A549 (cell line): ENCODE data around the gene NCOR2. TPM values are rescaled to one million over a fixed set of nuclear protein-coding genes. Genes with fewer than 3 reads are reported as not detected.

Experiments used
- ATAC-seq, 2 experiments: fragments of 200-7000 bp in 1 of 2; fragments of >200 bp in 1 of 2; cut with Nextera tagmentation in 1 of 2; cut with Tn5 transposase in 1 of 2; 3 replicates each; pipeline versions ENCODE4 v1.8.0 to v1.9.1; 2018 to 2020; ENCODE audit warnings: mild to moderate bottlenecking in 1 of 2, moderate library complexity in 1 of 2
- CTCF ChIA-PET: fragments of 300-600 bp; sonication (Branson Sonifier 250); formaldehyde crosslinking; extraction: SDS; loops from one replicate; lab custom pipeline; 2021; ENCODE audit warnings: antibody characterized with exemption, inconsistent platforms; lab: Yijun Ruan, JAX
- POLR2A ChIA-PET: fragments of 350-600 bp; formaldehyde crosslinking; extraction: SDS; loops from one replicate; lab custom pipeline; 2021; ENCODE audit warnings: antibody characterized with exemption, inconsistent platforms; lab: Yijun Ruan, JAX
- DNase-seq, 2 experiments: peaks; one replicate each; pipeline versions ENCODE4 v3.0.0 to v3.0.0-alpha.2; 2011 to 2016; ENCODE audit warnings: low read depth in 1 of 2, low spot score in 1 of 2
- FAIRE-seq: peaks from 2 replicates; lab custom pipeline; 2011; peaks lifted over from hg19 to GRCh38; lab: Jason Lieb, UNC
- H3K27ac ChIP-seq, 2 experiments: fragments of >200 bp; sonication (Bioruptor Twin); formaldehyde crosslinking; 3 replicates each; pipeline ENCODE4 v1.5.1; 2016 to 2017
- H3K4me1 ChIP-seq: fragments of >200 bp; sonication (Bioruptor Twin); formaldehyde crosslinking; 3 replicates; pipeline ENCODE4 v1.6.1; 2016
- H3K4me2 ChIP-seq: fragments of >200 bp; sonication (Bioruptor Twin); formaldehyde crosslinking; 3 replicates; pipeline ENCODE4 v1.6.1; 2016
- H3K4me3 ChIP-seq: fragments of >200 bp; sonication (Bioruptor Twin); formaldehyde crosslinking; 3 replicates; pipeline ENCODE4 v1.5.1; 2016
- H3K9me3 ChIP-seq: fragments of >200 bp; sonication (Bioruptor Twin); formaldehyde crosslinking; 3 replicates; pipeline ENCODE4 v1.6.1; 2016
- CBX2 ChIP-seq: fragments of 200-600 bp; sonication (generic); IDR thresholded peaks from 2 replicates; pipeline ENCODE4 v1.6.1; 2016; ENCODE audit warnings: low read depth, mild to moderate bottlenecking, borderline replicate concordance
- CTCF ChIP-seq: fragments of >200 bp; sonication (Bioruptor Twin); formaldehyde crosslinking; IDR thresholded peaks from 3 replicates; pipeline ENCODE4 v1.5.1; 2016
- E2F6 ChIP-seq: IDR thresholded peaks from 2 replicates; pipeline ENCODE4 v1.6.1; 2012; ENCODE audit warnings: low read depth, borderline replicate concordance
- EHF ChIP-seq: fragments of 250-450 bp; sonication (Bioruptor Pico); IDR thresholded peaks from 2 replicates; pipeline ENCODE4 v1.5.0; 2020; ENCODE audit warnings: mild to moderate bottlenecking
- FOXS1 ChIP-seq: fragments of 250-450 bp; sonication (Bioruptor Pico); IDR thresholded peaks from 2 replicates; pipeline ENCODE4 v1.5.0; 2020; ENCODE audit warnings: mild to moderate bottlenecking, moderate library complexity
- HES2 ChIP-seq: fragments of >200 bp; sonication (Bioruptor Twin); formaldehyde crosslinking; IDR thresholded peaks from 2 replicates; pipeline ENCODE4 v1.6.1; 2016
- HOXA7 ChIP-seq: fragments of 250-450 bp; sonication (Bioruptor Pico); IDR thresholded peaks from 2 replicates; pipeline ENCODE4 v1.5.0; 2020; ENCODE audit warnings: mild to moderate bottlenecking, moderate library complexity
- HOXB13 ChIP-seq: fragments of 250-450 bp; sonication (Bioruptor Pico); IDR thresholded peaks from 2 replicates; pipeline ENCODE4 v1.5.0; 2020; ENCODE audit warnings: low read depth, mild to moderate bottlenecking, moderate library complexity
- HOXB5 ChIP-seq: fragments of 250-450 bp; sonication (Bioruptor Pico); IDR thresholded peaks from 2 replicates; pipeline ENCODE4 v1.5.0; 2020; ENCODE audit warnings: mild to moderate bottlenecking, moderate library complexity
- JUN ChIP-seq, 2 experiments: fragments of >200 bp; sonication (Bioruptor Twin); formaldehyde crosslinking; IDR thresholded peaks; 2 replicates in 1 of 2; 3 replicates in 1 of 2; pipeline ENCODE4 v1.6.1; 2016 to 2017
- JUNB ChIP-seq: fragments of >200 bp; sonication (Bioruptor Twin); formaldehyde crosslinking; IDR thresholded peaks from 2 replicates; pipeline ENCODE4 v1.6.1; 2016
- KDM5A ChIP-seq: fragments of 200-600 bp; sonication (generic); IDR thresholded peaks from 2 replicates; pipeline ENCODE4 v1.6.1; 2016; ENCODE audit warnings: antibody characterized with exemption, mild to moderate bottlenecking
- MAZ ChIP-seq: fragments of 150-350 bp; IDR thresholded peaks from 2 replicates; pipeline ENCODE4 v1.6.1; 2014; ENCODE audit warnings: antibody characterized with exemption, low read depth, low read length, borderline replicate concordance
- NFE2L2 ChIP-seq: fragments of 150-350 bp; conservative IDR thresholded peaks from 2 replicates; pipeline ENCODE4 v1.6.1; 2014; ENCODE audit warnings: low read length
- NR3C1 ChIP-seq: fragments of >200 bp; sonication (Bioruptor Twin); formaldehyde crosslinking; IDR thresholded peaks from 3 replicates; pipeline ENCODE4 v1.6.1; 2017
- POLR2AphosphoS2 ChIP-seq: conservative IDR thresholded peaks from 2 replicates; pipeline ENCODE4 v1.6.1; 2012; ENCODE audit warnings: low read length, improper control_type of control experiment, inconsistent platforms
- RAD21 ChIP-seq, 2 experiments: fragments of >200 bp in 1 of 2; sonication (Bioruptor Twin) in 1 of 2; formaldehyde crosslinking in 1 of 2; IDR thresholded peaks in 1 of 2; conservative IDR thresholded peaks in 1 of 2; 2 replicates in 1 of 2; 3 replicates in 1 of 2; pipeline ENCODE4 v1.6.1; 2012 to 2018; ENCODE audit warnings: inconsistent platforms in 1 of 2
- RCOR1 ChIP-seq: fragments of 150-350 bp; IDR thresholded peaks from 2 replicates; pipeline ENCODE4 v1.6.1; 2014; ENCODE audit warnings: antibody characterized with exemption, low read length, low read depth
- RNF2 ChIP-seq: fragments of 200-600 bp; sonication (generic); IDR thresholded peaks from 2 replicates; pipeline ENCODE4 v1.6.1; 2016; ENCODE audit warnings: low read depth, mild to moderate bottlenecking, antibody characterized with exemption, moderate library complexity, borderline replicate concordance
- TFCP2L1 ChIP-seq: fragments of 250-450 bp; sonication (Bioruptor Pico); IDR thresholded peaks from 2 replicates; pipeline ENCODE4 v1.5.0; 2021; ENCODE audit warnings: mild to moderate bottlenecking
- TP53 ChIP-seq: fragments of 250-450 bp; sonication (Bioruptor Pico); IDR thresholded peaks from 2 replicates; pipeline ENCODE4 v1.5.0; 2021; ENCODE audit warnings: mild to moderate bottlenecking, moderate library complexity
- ZSCAN20 ChIP-seq: fragments of 250-450 bp; sonication (Bioruptor Pico); IDR thresholded peaks from 2 replicates; pipeline ENCODE4 v1.8.0; 2022; ENCODE audit warnings: mild to moderate bottlenecking, moderate library complexity
- WGBS: methylation state at CpG from one replicate; pipeline ENCODE4 v1.1.6; 2017; ENCODE audit errors: missing lambda C conversion rate; 5-methylcytosine and 5-hydroxymethylcytosine counted together
- polyA plus RNA-seq, 4 experiments: library from polyadenylated mRNA; depleted of rRNA in 3 of 4; stranded (reverse); fragments of >200 nt; fragmentation: RNase III in 1 of 4; extraction: RNeasy Plus Mini Kit Qiagen cat#74134 plus additional on column Dnase treatment in 1 of 4; gene quantifications; 2 replicates in 3 of 4; 3 replicates in 1 of 4; pipeline ENCODE4 v1.2.3, GENCODE V29; 2011 to 2017
- TF ChIP-seq, protein P1 (sequence below): fragments of 150-350 bp; IDR thresholded peaks from 2 replicates; pipeline ENCODE4 v1.6.1; 2014; ENCODE audit warnings: low read depth, mild to moderate bottlenecking, low read length
- TF ChIP-seq, protein P2 (sequence below): fragments of >200 bp; sonication (Bioruptor Twin); formaldehyde crosslinking; IDR thresholded peaks from 3 replicates; pipeline ENCODE4 v1.6.1; 2016

Gene NCOR2
- polyA plus RNA-seq, 2 of the 4 experiments (the other 2 are of a cell fraction) = 14.1 to 151 TPM

DNA sequence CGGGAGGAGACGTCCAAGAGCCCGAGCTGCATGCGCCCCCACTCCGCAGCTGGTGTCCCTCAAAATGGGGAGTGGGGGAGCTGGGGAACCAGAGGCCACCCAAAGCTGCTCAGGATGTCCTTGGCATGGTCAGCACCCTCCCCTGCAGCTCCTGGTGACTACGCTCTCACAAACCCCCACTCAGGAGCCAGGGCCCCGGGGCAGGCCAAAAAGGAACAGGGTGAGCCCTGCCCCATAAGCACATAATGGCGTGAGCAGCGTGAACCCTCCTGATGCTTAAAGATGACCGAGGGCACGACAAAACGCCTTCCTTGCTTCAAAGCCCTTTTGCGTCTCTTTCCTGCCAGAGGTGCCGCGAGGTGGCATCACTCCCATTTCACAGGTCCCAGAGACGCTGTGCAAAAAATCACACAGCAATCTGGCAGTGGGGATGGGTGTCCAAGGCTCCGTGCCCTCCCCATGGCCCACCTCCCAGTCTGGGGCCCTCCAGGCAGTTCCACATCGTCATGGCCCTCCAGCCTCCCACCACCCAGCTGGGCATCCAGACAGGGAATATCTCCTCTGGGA, 13.5 kb downstream of the NCOR2 start:
- TF ChIP-seq MAZ = no peak
- TF ChIP-seq KDM5A = no peak
- no peak for TF ChIP-seq HOXB5 (CRISPR knock-in tag)
- TF ChIP-seq TP53 (CRISPR knock-in tag) = no peak
- TF ChIP-seq ZSCAN20 (CRISPR knock-in tag) = no peak
- no peak for TF ChIP-seq TFCP2L1 (CRISPR knock-in tag)
- TF ChIP-seq RCOR1 = no peak
- no peak for TF ChIP-seq POLR2AphosphoS2
- Histone ChIP-seq H3K9me3 (no peaks in the 10 kb centered on the region), H3K4me3 (no peak overlapping the region), H3K4me2 (no peak overlapping the region), H3K27ac (no peak overlapping the region), H3K4me1 (peaks cover 20% of the 10 kb centered on the region)
- POLR2A ChIA-PET = no interaction called here
- ATAC-seq = no peak
- DNase-seq = no peak
- CTCF ChIA-PET = interaction anchor here (1.2 to 2.0 kb wide), 5 partner anchors 8 to 214 kb away, joined by 3 to 4 read pairs (median 3); no protein-coding TSS in a partner anchor
- 92% methylated on average over 18 of the region's 18 CpGs for WGBS
- FAIRE-seq = no peak

DNA sequence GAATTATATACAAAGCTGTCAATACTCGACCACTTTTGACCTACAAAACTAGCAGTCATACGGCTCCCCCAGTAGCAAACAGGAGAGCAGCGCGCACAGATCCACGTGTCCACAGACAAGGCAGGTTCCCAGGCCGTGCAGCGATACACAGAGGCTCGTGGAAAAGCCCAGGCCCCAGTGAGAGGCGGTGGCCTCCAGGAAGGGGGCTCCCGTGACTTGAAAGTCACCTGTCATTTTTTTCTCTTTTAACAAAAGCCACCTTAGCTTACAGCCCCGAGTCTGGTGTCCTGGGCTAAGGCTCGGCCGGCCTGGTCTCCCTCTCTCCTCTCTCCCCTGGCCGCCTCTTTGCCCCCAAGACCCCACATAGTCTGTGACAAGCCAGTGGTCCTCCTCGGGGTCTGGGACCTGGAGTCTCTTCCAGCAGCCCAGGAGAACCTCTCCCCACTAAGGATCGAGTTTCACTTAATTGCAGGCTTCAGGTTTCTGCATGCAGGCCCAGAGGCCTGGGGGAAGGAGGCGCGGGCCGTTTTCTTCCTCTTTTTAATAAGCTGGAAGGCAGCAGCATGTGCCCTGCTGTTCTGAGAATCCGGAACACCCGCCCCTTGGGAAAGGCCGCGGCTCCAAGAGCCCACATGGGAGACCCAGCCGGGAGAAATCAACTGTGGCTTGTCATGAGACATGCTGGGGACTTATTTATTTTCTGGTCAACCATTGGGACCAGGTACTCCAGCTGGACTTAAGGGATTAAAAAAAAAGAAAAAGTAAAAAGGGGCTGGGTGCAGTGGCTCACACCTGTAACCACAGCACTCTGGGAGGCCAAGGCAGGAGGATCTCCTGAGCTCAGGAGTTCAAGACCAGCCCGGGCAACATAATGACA, 15.9 kb downstream of the NCOR2 start:
- no peak overlapping the region for H3K4me2 ChIP-seq

DNA sequence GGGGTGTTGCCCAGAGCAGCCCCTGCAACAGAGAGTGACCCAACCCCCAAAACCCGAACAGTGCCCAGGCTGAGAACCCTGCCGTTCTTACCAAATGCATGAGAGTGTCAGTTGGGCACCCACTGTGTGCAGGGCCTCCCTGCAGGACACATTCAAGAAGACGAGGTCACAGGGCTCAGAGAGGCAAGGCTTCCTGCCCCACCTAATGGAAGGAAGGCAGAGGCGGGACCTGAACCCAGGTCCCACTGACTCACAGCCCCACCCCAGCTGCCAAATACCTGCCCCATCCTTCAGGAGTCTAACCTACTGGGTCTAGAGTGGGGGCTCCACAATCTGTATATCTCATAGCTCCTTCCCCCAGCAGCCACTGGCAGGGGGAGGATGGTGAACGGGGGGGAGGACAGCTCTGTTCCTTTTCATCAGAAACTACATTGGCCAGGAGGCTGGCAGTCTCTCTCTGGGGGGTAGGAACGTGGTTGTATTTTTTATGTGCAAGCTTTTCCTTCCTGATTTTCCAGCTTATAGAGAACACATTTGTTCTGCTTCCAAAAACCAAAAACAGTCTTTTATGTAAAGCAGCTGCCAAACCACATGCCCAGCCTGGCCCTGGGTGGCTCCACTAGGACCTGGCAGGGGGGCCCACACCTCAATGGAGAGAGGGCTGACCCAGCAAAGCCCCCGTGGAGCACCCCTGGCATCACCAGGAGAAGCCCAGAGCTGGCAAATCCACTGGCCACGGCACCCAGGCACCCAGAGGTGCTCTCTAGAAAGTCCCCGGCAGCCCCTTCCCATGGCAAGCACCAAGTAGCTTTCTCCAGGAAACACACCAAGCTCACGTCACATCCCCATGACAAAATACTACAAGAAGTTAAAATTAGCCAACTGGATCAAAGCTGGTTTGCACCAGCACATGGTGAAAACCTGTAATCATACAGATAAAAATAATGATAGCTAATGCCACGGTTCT, 17.0 kb downstream of the NCOR2 start:
- 83% methylated on average over 9 of the region's 11 CpGs for WGBS
- H3K4me3 ChIP-seq = no peak overlapping the region
- H3K27ac ChIP-seq = peak overlapping the region in 1 of 2 experiments; percentile 47; a peak in 2 of 6 replicates
- no peak overlapping the region for H3K4me2 ChIP-seq
- ATAC-seq = no peak
- no peak for FAIRE-seq
- CTCF ChIA-PET = interaction anchor here (0.9 to 1.2 kb wide), 4 partner anchors 11 to 212 kb away, joined by 3 to 5 read pairs (median 4); no protein-coding TSS in a partner anchor
- POLR2A ChIA-PET = no interaction called here
- DNase-seq = no peak
- no peaks in the 10 kb centered on the region for H3K9me3 ChIP-seq
- peaks cover 23% of the 10 kb centered on the region for H3K4me1 ChIP-seq
- TF ChIP-seq, protein P1, sequence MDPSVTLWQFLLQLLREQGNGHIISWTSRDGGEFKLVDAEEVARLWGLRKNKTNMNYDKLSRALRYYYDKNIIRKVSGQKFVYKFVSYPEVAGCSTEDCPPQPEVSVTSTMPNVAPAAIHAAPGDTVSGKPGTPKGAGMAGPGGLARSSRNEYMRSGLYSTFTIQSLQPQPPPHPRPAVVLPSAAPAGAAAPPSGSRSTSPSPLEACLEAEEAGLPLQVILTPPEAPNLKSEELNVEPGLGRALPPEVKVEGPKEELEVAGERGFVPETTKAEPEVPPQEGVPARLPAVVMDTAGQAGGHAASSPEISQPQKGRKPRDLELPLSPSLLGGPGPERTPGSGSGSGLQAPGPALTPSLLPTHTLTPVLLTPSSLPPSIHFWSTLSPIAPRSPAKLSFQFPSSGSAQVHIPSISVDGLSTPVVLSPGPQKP = no peak
- TF ChIP-seq CBX2 = no peak
- TF ChIP-seq HOXA7 (CRISPR knock-in tag) = no peak
- no peak for TF ChIP-seq CTCF
- no peak for TF ChIP-seq E2F6
- no peak for TF ChIP-seq NFE2L2
- no peak for TF ChIP-seq EHF (CRISPR knock-in tag)
- TF ChIP-seq JUN (IDR thresholded peaks at IDR 0.05) = no peak
- no peak for TF ChIP-seq MAZ
- TF ChIP-seq, protein P2, sequence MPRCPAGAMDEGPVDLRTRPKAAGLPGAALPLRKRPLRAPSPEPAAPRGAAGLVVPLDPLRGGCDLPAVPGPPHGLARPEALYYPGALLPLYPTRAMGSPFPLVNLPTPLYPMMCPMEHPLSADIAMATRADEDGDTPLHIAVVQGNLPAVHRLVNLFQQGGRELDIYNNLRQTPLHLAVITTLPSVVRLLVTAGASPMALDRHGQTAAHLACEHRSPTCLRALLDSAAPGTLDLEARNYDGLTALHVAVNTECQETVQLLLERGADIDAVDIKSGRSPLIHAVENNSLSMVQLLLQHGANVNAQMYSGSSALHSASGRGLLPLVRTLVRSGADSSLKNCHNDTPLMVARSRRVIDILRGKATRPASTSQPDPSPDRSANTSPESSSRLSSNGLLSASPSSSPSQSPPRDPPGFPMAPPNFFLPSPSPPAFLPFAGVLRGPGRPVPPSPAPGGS = no peak
- no peak for TF ChIP-seq JUNB
- no peak for TF ChIP-seq HOXB13 (CRISPR knock-in tag)
- no peak for TF ChIP-seq NR3C1
- TF ChIP-seq ZSCAN20 (CRISPR knock-in tag) = no peak
- TF ChIP-seq RAD21 (conservative IDR thresholded peaks at IDR 0.05 in 1 of 2, IDR thresholded peaks at IDR 0.05 in 1 of 2) = no peak

More for the DNA sequence above, 15.9 kb downstream of the NCOR2 start:
- FAIRE-seq (no peak), DNase-seq (no peak), ATAC-seq (peak in 1 of 2 experiments; percentile 18; a peak in 2 of 6 replicates)
- POLR2A ChIA-PET = no interaction called here
- CTCF ChIA-PET = interaction anchor here (0.9 to 1.2 kb wide), 4 partner anchors 10 to 211 kb away, joined by 3 to 5 read pairs (median 4); no protein-coding TSS in a partner anchor
- Histone ChIP-seq H3K9me3 (no peaks in the 10 kb centered on the region), H3K27ac (peak overlapping the region in 1 of 2 experiments; percentile 21; a peak in 1 of 6 replicates), H3K4me3 (no peak overlapping the region), H3K4me1 (peaks cover 23% of the 10 kb centered on the region)
- TF ChIP-seq HES2 = no peak
- no peak for TF ChIP-seq FOXS1
- no peak for TF ChIP-seq RNF2
- 80% methylated on average over 25 of the region's 25 CpGs for WGBS
